ENCODE data around the gene TTC23. TPM values are rescaled to one million over a fixed set of nuclear protein-coding genes. Genes with fewer than 3 reads are reported as not detected.

Gene TTC23
- total RNA-seq, 2 experiments from 2014 or later, result 0.19 to 0.81 TPM

GRCh38 chr15:99268431-99268830 is 19.1 kb upstream of the TTC23 start:
- no peak overlapping the region for H3K4me3 Mint-ChIP-seq
- H3K9me3 ChIP-seq (ENCODE audit: control insufficient read depth in 1 of 2, insufficient read depth in 1 of 2, low read length in 2 of 2), result no peaks in the 10 kb centered on the region
- no peaks in the 10 kb centered on the region for H3K4me1 Mint-ChIP-seq (ENCODE audit: low read depth)
- H3K4me3 ChIP-seq (ENCODE audit: low read length), result no peak overlapping the region
- intact Hi-C loops (cut with DNase I, micrococcal nuclease), result no loop called here
- H3K27ac ChIP-seq (ENCODE audit: low read depth in 1 of 2, low read length in 2 of 2), result no peak overlapping the region
- no peak for ATAC-seq (ENCODE audit: poor library complexity)
- no peak for DNase-seq
- ChIA-PET CTCF (no interaction called here), POLR2A (interaction anchor here (0.8 kb wide), 1 partner anchor 436 kb away, joined by 3 read pairs; no protein-coding TSS in a partner anchor)
- H3K36me3 ChIP-seq (ENCODE audit: insufficient read depth, low read length), result no peaks in the 10 kb centered on the region
- H3K27me3 Mint-ChIP-seq, result no peaks in the 10 kb centered on the region
- TF ChIP-seq CTCF (IDR thresholded peaks at IDR 0.05), result no peak
- no peak overlapping the region for H3K27ac Mint-ChIP-seq
- H3K36me3 Mint-ChIP-seq (ENCODE audit: low read depth), result peaks cover 6% of the 10 kb centered on the region
- H3K27me3 ChIP-seq (ENCODE audit: control insufficient read depth in 1 of 2, insufficient read depth in 2 of 2, low read length in 2 of 2), result no peaks in the 10 kb centered on the region
- H3K9me3 Mint-ChIP-seq, result no peaks in the 10 kb centered on the region
- H3K4me1 ChIP-seq (ENCODE audit: insufficient read depth, low read length), result no peaks in the 10 kb centered on the region

DNA sequence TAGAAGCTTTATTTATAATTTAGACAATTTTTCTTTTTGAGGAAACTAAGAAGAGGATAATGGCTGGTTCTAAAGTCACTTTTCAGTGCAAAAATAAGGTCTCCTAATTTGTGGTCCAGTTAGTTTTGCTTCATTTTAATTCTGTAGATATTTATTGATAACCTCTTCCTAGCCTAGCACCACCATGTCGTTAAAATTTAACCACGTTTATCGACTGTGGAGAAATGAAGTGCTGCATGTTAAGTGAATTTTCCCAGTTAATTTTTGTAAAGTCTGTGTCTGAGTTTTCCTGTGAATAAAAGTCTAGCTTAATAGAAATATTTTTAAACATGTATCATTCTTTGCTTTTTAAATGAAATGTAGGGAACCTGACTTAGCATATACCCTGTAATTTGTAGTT is 18.6 kb upstream of the TTC23 start:
- H3K27ac Mint-ChIP-seq, result no peak overlapping the region
- no peaks in the 10 kb centered on the region for H3K9me3 ChIP-seq (ENCODE audit: control insufficient read depth in 1 of 2, insufficient read depth in 1 of 2, low read length in 2 of 2)
- intact Hi-C loops (cut with DNase I, micrococcal nuclease), result no loop called here
- H3K4me1 Mint-ChIP-seq (ENCODE audit: low read depth), result no peaks in the 10 kb centered on the region
- H3K9me3 Mint-ChIP-seq, result no peaks in the 10 kb centered on the region
- H3K4me1 ChIP-seq (ENCODE audit: insufficient read depth, low read length), result no peaks in the 10 kb centered on the region
- no peaks in the 10 kb centered on the region for H3K27me3 Mint-ChIP-seq
- no peak for TF ChIP-seq CTCF (IDR thresholded peaks at IDR 0.05)
- H3K27me3 ChIP-seq (ENCODE audit: control insufficient read depth in 1 of 2, insufficient read depth in 2 of 2, low read length in 2 of 2), result no peaks in the 10 kb centered on the region
- no peak for ATAC-seq (ENCODE audit: poor library complexity)
- H3K4me3 ChIP-seq (ENCODE audit: low read length), result no peak overlapping the region
- POLR2A ChIA-PET, result no interaction called here
- CTCF ChIA-PET, result interaction anchor here (0.6 kb wide), 1 partner anchor 363 kb away, joined by 3 read pairs; no protein-coding TSS in a partner anchor
- no peak for DNase-seq
- H3K27ac ChIP-seq (ENCODE audit: low read depth in 1 of 2, low read length in 2 of 2), result no peak overlapping the region
- no peak overlapping the region for H3K4me3 Mint-ChIP-seq
- no peaks in the 10 kb centered on the region for H3K36me3 ChIP-seq (ENCODE audit: insufficient read depth, low read length)
- H3K36me3 Mint-ChIP-seq (ENCODE audit: low read depth), result peaks cover 6% of the 10 kb centered on the region

DNA sequence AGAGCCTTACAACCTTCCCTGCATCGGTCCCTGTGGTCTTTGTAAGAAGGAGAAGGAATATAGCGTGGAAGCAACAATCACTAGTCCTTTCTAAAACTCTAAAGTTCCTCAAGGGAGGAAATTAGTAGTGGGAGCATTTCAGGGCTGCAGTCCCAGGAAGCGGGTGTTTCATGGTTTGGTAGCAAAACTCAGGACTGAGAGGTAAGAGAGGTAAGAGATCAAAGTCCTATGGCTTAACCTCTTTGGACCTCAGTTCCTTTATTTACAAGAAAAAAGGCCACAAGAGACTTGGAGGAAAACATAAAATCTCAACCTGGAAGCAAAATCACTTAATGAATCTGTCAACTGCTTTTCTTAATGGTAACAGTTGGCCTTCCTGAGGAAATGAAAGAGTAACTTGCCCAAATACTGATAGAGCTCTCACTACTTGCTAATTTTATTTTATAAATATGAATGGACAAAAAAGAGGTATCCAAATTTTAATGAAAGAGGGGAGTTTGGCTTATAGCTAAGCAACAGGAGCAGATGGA is 16.2 kb upstream of the TTC23 start:
- Mint-ChIP-seq H3K4me1 (ENCODE audit: low read depth) (no peaks in the 10 kb centered on the region), H3K27me3 (no peaks in the 10 kb centered on the region), H3K36me3 (ENCODE audit: low read depth) (peaks cover 12% of the 10 kb centered on the region), H3K27ac (no peak overlapping the region), H3K4me3 (no peak overlapping the region), H3K9me3 (no peaks in the 10 kb centered on the region)
- Histone ChIP-seq H3K4me1 (ENCODE audit: insufficient read depth, low read length) (no peaks in the 10 kb centered on the region), H3K36me3 (ENCODE audit: insufficient read depth, low read length) (no peaks in the 10 kb centered on the region), H3K27me3 (ENCODE audit: control insufficient read depth in 1 of 2, insufficient read depth in 2 of 2, low read length in 2 of 2) (no peaks in the 10 kb centered on the region), H3K27ac (ENCODE audit: low read depth in 1 of 2, low read length in 2 of 2) (no peak overlapping the region), H3K4me3 (ENCODE audit: low read length) (no peak overlapping the region), H3K9me3 (ENCODE audit: control insufficient read depth in 1 of 2, insufficient read depth in 1 of 2, low read length in 2 of 2) (no peaks in the 10 kb centered on the region)
- DNase-seq (no peak), ATAC-seq (ENCODE audit: poor library complexity) (no peak)
- TF ChIP-seq CTCF (IDR thresholded peaks at IDR 0.05), result no peak
- POLR2A ChIA-PET, result no interaction called here
- intact Hi-C loops (cut with DNase I, micrococcal nuclease), result no loop called here
- CTCF ChIA-PET, result no interaction called here
